LHCN-M2 (cell line): ENCODE measurements around the gene MAN2A2. TPM values are rescaled to one million over a fixed set of nuclear protein-coding genes. Genes with fewer than 3 reads are reported as not detected.
"Not testable (repeated sequence)": the region's sequence is repeated elsewhere in the genome, so short reads cannot be mapped to it uniquely, and the experiment has no call there.

Experiments used
- DNase-seq: peaks from one replicate; pipeline ENCODE4 v3.0.0-alpha.2; 2012; ENCODE audit warnings: low read depth
- total RNA-seq: library from RNA; depleted of rRNA; stranded (reverse); fragments of >200 nt; gene quantifications from 2 replicates; pipeline ENCODE4 v1.2.3, GENCODE V29; 2014

Gene MAN2A2
- total RNA-seq, 1 experiment from 2014 or later: 6.6 TPM

- DNase-seq: no peak
Measured at GRCh38 chr15:90871139-90871715, 31.9 kb upstream of the MAN2A2 start.

- no peak for DNase-seq
Measured at GRCh38 chr15:90871716-90872485, 31.2 kb upstream of the MAN2A2 start.

- DNase-seq: peak; percentile 74
Measured at GRCh38 chr15:90872486-90873184, 30.5 kb upstream of the MAN2A2 start.

GRCh38 chr15:90873488-90873997, 29.6 kb upstream of the MAN2A2 start:
- no peak for DNase-seq

GRCh38 chr15:90873998-90874605, 29.0 kb upstream of the MAN2A2 start:
- no peak for DNase-seq

GRCh38 chr15:90874986-90875385, 28.1 kb upstream of the MAN2A2 start:
- DNase-seq: not testable (repeated sequence)

GRCh38 chr15:90875549-90875981, 27.5 kb upstream of the MAN2A2 start:
- no peak for DNase-seq

- DNase-seq: no peak
Measured at GRCh38 chr15:90876046-90876445, 27.1 kb upstream of the MAN2A2 start.

- DNase-seq: no peak
Measured at GRCh38 chr15:90876512-90877170, 26.5 kb upstream of the MAN2A2 start.

- DNase-seq: no peak
Measured at GRCh38 chr15:90877315-90877714, 25.8 kb upstream of the MAN2A2 start.

- no peak for DNase-seq
Measured at GRCh38 chr15:90877996-90878395, 25.1 kb upstream of the MAN2A2 start.

- no peak for DNase-seq
Measured at GRCh38 chr15:90878660-90879059, 24.4 kb upstream of the MAN2A2 start.

- DNase-seq: no peak
Measured at GRCh38 chr15:90879730-90880366, 23.3 kb upstream of the MAN2A2 start.

- no peak for DNase-seq
Measured at GRCh38 chr15:90880381-90881145, 22.5 kb upstream of the MAN2A2 start.

- no peak for DNase-seq
Measured at GRCh38 chr15:90881181-90881977, 21.7 kb upstream of the MAN2A2 start.

- no peak for DNase-seq
Measured at GRCh38 chr15:90881978-90882721, 21.0 kb upstream of the MAN2A2 start.

GRCh38 chr15:90882781-90883525, 20.1 kb upstream of the MAN2A2 start:
- DNase-seq: no peak

- no peak for DNase-seq
Measured at GRCh38 chr15:90883526-90883975, 19.6 kb upstream of the MAN2A2 start.
